Fibroblast of the aortic adventitia (primary cell): ENCODE results near the gene FFAR3. TPM values are rescaled to one million over a fixed set of nuclear protein-coding genes. Genes with fewer than 3 reads are reported as not detected.
"Not testable (repeated sequence)": the region's sequence is repeated elsewhere in the genome, so short reads cannot be mapped to it uniquely, and the experiment has no call there.

Source experiments
- DNase-seq: peaks from one replicate; pipeline ENCODE4 v3.0.0-alpha.2; 2010; ENCODE audit warnings: low read depth
- H3K4me3 ChIP-seq: 2 replicates; pipeline ENCODE4 v1.5.1; 2011; ENCODE audit warnings: low read depth, mild to moderate bottlenecking, control low read depth, low read length, moderate library complexity
- CTCF ChIP-seq: IDR thresholded peaks from 2 replicates; pipeline ENCODE4 v1.5.1; 2011; ENCODE audit warnings: mild to moderate bottlenecking, low read length, control low read depth, inconsistent platforms; ENCODE audit not compliant: insufficient read depth
- total RNA-seq: library from RNA; depleted of rRNA; stranded (reverse); fragments of >200 nt; gene quantifications from 2 replicates; pipeline ENCODE4 v1.2.3, GENCODE V29; 2012; ENCODE audit warnings: low replicate concordance

The FFAR3 gene
- total RNA-seq, 1 donor = not detected

- no peak for TF ChIP-seq CTCF
- no peak for DNase-seq
- H3K4me3 ChIP-seq = no peak overlapping the region
Observed at GRCh38 chr19:35353635-35354034, 4.6 kb upstream of the FFAR3 start.

GRCh38 chr19:35354898-35355297, 3.4 kb upstream of the FFAR3 start:
- no peak for TF ChIP-seq CTCF
- no peak for DNase-seq
- H3K4me3 ChIP-seq = no peak overlapping the region

- DNase-seq = no peak
- no peak overlapping the region for H3K4me3 ChIP-seq
- TF ChIP-seq CTCF = no peak
Observed at GRCh38 chr19:35355791-35356460, 2.3 kb upstream of the FFAR3 start.

GRCh38 chr19:35358834-35359233, 574 bp downstream of the FFAR3 start:
- not testable (repeated sequence) for DNase-seq, H3K4me3 ChIP-seq

- DNase-seq, H3K4me3 ChIP-seq: not testable (repeated sequence)
Observed at GRCh38 chr19:35359395-35359794, 1.1 kb downstream of the FFAR3 start.

GRCh38 chr19:35360081-35360480, 1.8 kb downstream of the FFAR3 start:
- not testable (repeated sequence) for DNase-seq, H3K4me3 ChIP-seq

- no peak overlapping the region for H3K4me3 ChIP-seq
- DNase-seq = no peak
- TF ChIP-seq CTCF = no peak
Observed at GRCh38 chr19:35360880-35361420, 2.7 kb downstream of the FFAR3 start.

- no peak for TF ChIP-seq CTCF
- H3K4me3 ChIP-seq = no peak overlapping the region
- DNase-seq = no peak
Observed at GRCh38 chr19:35362261-35363000, 4.2 kb downstream of the FFAR3 start.
